HCT116 (cell line): ENCODE results near the gene ATP6V0C. TPM values are rescaled to one million over a fixed set of nuclear protein-coding genes. Genes with fewer than 3 reads are reported as not detected.

Experiments used
- ATAC-seq: fragments of 200-7000 bp; cut with Tn5 transposase; 2 replicates; pipeline ENCODE4 v1.9.1; 2020; ENCODE audit warnings: mild to moderate bottlenecking, moderate library complexity
- BruUV-seq: library from RNA; stranded (reverse); fragments of 400-500 nt; replicated peaks from 2 replicates; lab custom pipeline; 2021; lab: Mats Ljungman, UMichigan
- CTCF ChIA-PET: fragments of 300-600 bp; sonication (Branson Sonifier 250); formaldehyde crosslinking; loops from one replicate; lab custom pipeline; 2021; ENCODE audit warnings: antibody characterized with exemption; lab: Charles Lee
- POLR2A ChIA-PET: fragments of 300-600, 350-600 bp; sonication (Branson Sonifier 250); formaldehyde crosslinking; loops from one replicate; lab custom pipeline; 2021; ENCODE audit warnings: antibody characterized with exemption; lab: Charles Lee
- RAD21 ChIA-PET, 2 experiments: fragments of 300-600 bp; sonication (Branson Sonifier 250); formaldehyde crosslinking; loops; one replicate each; lab custom pipeline; 2023; ENCODE audit warnings: low total read pairs in 2 of 2; ENCODE audit not compliant: uncharacterized antibody in 2 of 2, unreplicated experiment in 2 of 2, low non-redundant PET in 1 of 2; lab: Charles Lee
- DNase-seq: peaks from one replicate; pipeline ENCODE4 v3.0.0-alpha.2; 2010; ENCODE audit warnings: low read depth, low spot score
- H2AFZ ChIP-seq: fragments of 200-600 bp; shearing (Covaris generic), sonication (generic); 2 replicates; pipeline ENCODE4 v1.6.1; 2017; ENCODE audit warnings: low read depth, mixed run types, mixed read lengths, antibody characterized with exemption, low read length; ENCODE audit not compliant: poor library complexity, severe bottlenecking
- H3K27ac ChIP-seq: 2 replicates; pipeline ENCODE4 v1.5.1; 2012; ENCODE audit warnings: low read depth, low read length
- H3K27me3 ChIP-seq: fragments of 200-600 bp; sonication (generic); 2 replicates; pipeline ENCODE4 v1.6.1; 2016; ENCODE audit warnings: mixed run types, low read length, mixed read lengths; ENCODE audit not compliant: insufficient read depth
- H3K36me3 ChIP-seq, 2 experiments: fragments of 200-500 bp in 1 of 2; fragments of 200-600 bp in 1 of 2; sonication (Bioruptor generic) in 1 of 2; sonication (generic) in 1 of 2; 2 replicates each; pipeline versions ENCODE4 v1.5.1 to v1.6.1; 2014 to 2016; ENCODE audit warnings: low read length in 2 of 2, inconsistent platforms in 1 of 2, mixed read lengths in 1 of 2, mixed run types in 1 of 2; ENCODE audit not compliant: insufficient read depth in 2 of 2, control insufficient read depth in 1 of 2
- H3K4me1 ChIP-seq, 2 experiments: fragments of 200-600 bp in 1 of 2; sonication (generic) in 1 of 2; 2 replicates each; pipeline versions ENCODE4 v1.5.1 to v1.6.1; 2012 to 2017; ENCODE audit warnings: low read length in 2 of 2, inconsistent platforms in 1 of 2, mild to moderate bottlenecking in 1 of 2, mixed read lengths in 1 of 2, mixed run types in 1 of 2, moderate library complexity in 1 of 2; ENCODE audit not compliant: insufficient read depth in 2 of 2, control insufficient read depth in 1 of 2
- H3K4me2 ChIP-seq: fragments of 200-600 bp; sonication (generic); 2 replicates; pipeline ENCODE4 v1.6.1; 2017; ENCODE audit warnings: mixed run types, low read length, mixed read lengths
- H3K4me3 ChIP-seq, 2 experiments: fragments of 200-600 bp in 1 of 2; sonication (generic) in 1 of 2; replicated peaks in 1 of 2; 2 replicates each; pipeline ENCODE4 v1.5.1; 2011 to 2016; ENCODE audit warnings: low read length in 2 of 2, control low read depth in 1 of 2, low read depth in 1 of 2, mild to moderate bottlenecking in 1 of 2, mixed read lengths in 1 of 2, mixed run types in 1 of 2
- H3K79me2 ChIP-seq: fragments of 200-600 bp; sonication (generic); 2 replicates; pipeline ENCODE4 v1.6.1; 2017; ENCODE audit warnings: mild to moderate bottlenecking, mixed run types, low read length, moderate library complexity, mixed read lengths; ENCODE audit not compliant: insufficient read depth
- H3K9ac ChIP-seq: fragments of 200-600 bp; sonication (generic); 2 replicates; pipeline ENCODE4 v1.6.1; 2016; ENCODE audit warnings: low read length, mixed read lengths
- H3K9me2 ChIP-seq: fragments of 200-600 bp; sonication (generic), shearing (Covaris generic); 2 replicates; pipeline ENCODE4 v1.6.1; 2017; ENCODE audit warnings: mixed run types, mild to moderate bottlenecking, moderate library complexity; ENCODE audit not compliant: insufficient read depth
- H3K9me3 ChIP-seq, 2 experiments: fragments of 200-500 bp in 1 of 2; fragments of 200-600 bp in 1 of 2; sonication (Bioruptor generic) in 1 of 2; sonication (generic) in 1 of 2; 2 replicates each; pipeline ENCODE4 v1.6.1; 2014 to 2017; ENCODE audit warnings: low read length in 2 of 2, mixed read lengths in 2 of 2, inconsistent platforms in 1 of 2, low read depth in 1 of 2, mild to moderate bottlenecking in 1 of 2, mixed run types in 1 of 2, moderate library complexity in 1 of 2; ENCODE audit not compliant: control insufficient read depth in 1 of 2, insufficient read depth in 1 of 2
- H4K20me1 ChIP-seq: fragments of 200-600 bp; sonication (generic), shearing (Covaris generic); 2 replicates; pipeline ENCODE4 v1.6.1; 2017; ENCODE audit warnings: mixed run types, mild to moderate bottlenecking, moderate library complexity; ENCODE audit not compliant: insufficient read depth
- ELF1 ChIP-seq: IDR thresholded peaks from 2 replicates; pipeline ENCODE4 v1.6.1; 2012; ENCODE audit warnings: low read depth, borderline replicate concordance
- FOSL1 ChIP-seq: IDR thresholded peaks from 2 replicates; pipeline ENCODE4 v1.6.1; 2012; ENCODE audit warnings: low read depth
- POLR2AphosphoS5 ChIP-seq: IDR thresholded peaks from 2 replicates; pipeline ENCODE4 v1.6.1; 2011; ENCODE audit warnings: mild to moderate bottlenecking, low read depth, low read length, moderate library complexity
- ZFX ChIP-seq: fragments of 450-650 bp; IDR thresholded peaks from 2 replicates; pipeline ENCODE4 v1.6.1; 2017
- intact Hi-C: fragments of 100-400 bp; cut with micrococcal nuclease; formaldehyde crosslinking; loops from 2 replicates; pipeline ENCODE4 v1.10.0; 2022
- total RNA-seq: library from RNA; stranded (reverse); gene quantifications from one replicate; pipeline ENCODE4 v1.2.1, GENCODE V29; 2021; ENCODE audit not compliant: unreplicated experiment
- TF ChIP-seq, protein P1 (sequence below): IDR thresholded peaks from 2 replicates; pipeline ENCODE4 v1.6.1; 2011; ENCODE audit warnings: mild to moderate bottlenecking, low read length, moderate library complexity; ENCODE audit not compliant: insufficient replicate concordance; ENCODE audit errors: extremely low read depth
- TF ChIP-seq, protein P2 (sequence below): IDR thresholded peaks from 2 replicates; pipeline ENCODE4 v1.6.1; 2012; ENCODE audit warnings: low read depth

ATP6V0C gene
- total RNA-seq, 1 experiment from 2014 or later = 187 TPM

DNA sequence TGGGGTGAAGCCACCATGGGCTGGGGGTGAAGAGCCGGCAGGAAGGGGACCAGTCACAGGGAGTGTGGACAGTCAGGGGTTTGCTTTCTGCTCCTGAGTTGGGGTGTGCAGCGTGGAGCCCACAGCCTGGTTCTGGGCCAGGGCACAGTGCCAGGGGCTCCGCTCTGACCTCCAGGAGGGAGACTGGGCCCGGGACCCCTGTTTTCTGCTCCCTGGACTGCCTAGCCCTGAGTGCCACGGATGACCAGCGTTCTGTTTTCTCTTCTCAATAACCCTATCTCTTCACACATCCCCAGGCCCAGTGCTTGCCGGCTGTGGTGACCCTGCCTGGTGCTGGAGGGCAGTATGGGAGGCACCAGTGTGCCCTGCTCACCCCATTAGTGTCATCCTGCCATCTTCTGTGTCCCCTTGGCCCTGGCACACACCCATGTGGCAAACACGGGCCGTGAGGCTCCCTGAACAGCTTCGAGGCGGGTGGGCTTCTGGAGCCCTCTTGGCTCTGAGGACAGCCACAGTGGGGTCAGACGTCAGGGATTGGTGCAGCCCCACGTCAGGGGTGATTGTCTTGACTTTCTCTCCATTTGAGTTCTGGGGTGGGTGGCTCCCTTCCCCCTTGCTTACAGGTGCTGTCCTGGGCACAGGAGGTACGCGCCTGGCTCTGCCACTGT is 16.3 kb downstream of the ATP6V0C start:
- Histone ChIP-seq H3K27me3 (no peaks in the 10 kb centered on the region), H3K9me2 (no peaks in the 10 kb centered on the region), H3K9ac (no peak overlapping the region), H3K27ac (no peak overlapping the region; the same call in 1 of the 2 replicates), H4K20me1 (no peaks in the 10 kb centered on the region), H3K4me3 (no peak overlapping the region), H3K9me3 (no peaks in the 10 kb centered on the region), H3K36me3 (peaks cover 3 to 22% of the 10 kb centered on the region in 2 experiments; a peak in 2 of 4 replicates), H3K79me2 (peaks cover 6% of the 10 kb centered on the region), H2AFZ (no peak overlapping the region), H3K4me1 (peaks cover 6 to 29% of the 10 kb centered on the region in 2 experiments; a peak in 3 of 4 replicates), H3K4me2 (no peak overlapping the region)
- ChIA-PET CTCF (no interaction called here), RAD21 (no interaction called here), POLR2A (no interaction called here)
- no peak for ATAC-seq
- no TSS peak for BruUV-seq
- DNase-seq = no peak
- TF ChIP-seq, protein P1, sequence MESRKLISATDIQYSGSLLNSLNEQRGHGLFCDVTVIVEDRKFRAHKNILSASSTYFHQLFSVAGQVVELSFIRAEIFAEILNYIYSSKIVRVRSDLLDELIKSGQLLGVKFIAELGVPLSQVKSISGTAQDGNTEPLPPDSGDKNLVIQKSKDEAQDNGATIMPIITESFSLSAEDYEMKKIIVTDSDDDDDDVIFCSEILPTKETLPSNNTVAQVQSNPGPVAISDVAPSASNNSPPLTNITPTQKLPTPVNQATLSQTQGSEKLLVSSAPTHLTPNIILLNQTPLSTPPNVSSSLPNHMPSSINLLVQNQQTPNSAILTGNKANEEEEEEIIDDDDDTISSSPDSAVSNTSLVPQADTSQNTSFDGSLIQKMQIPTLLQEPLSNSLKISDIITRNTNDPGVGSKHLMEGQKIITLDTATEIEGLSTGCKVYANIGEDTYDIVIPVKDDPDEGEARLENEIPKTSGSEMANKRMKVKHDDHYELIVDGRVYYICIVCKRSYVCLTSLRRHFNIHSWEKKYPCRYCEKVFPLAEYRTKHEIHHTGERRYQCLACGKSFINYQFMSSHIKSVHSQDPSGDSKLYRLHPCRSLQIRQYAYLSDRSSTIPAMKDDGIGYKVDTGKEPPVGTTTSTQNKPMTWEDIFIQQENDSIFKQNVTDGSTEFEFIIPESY = no peak
- TF ChIP-seq ELF1 (no peak), POLR2AphosphoS5 (no peak), ZFX (no peak), FOSL1 (no peak)
- TF ChIP-seq, protein P2, sequence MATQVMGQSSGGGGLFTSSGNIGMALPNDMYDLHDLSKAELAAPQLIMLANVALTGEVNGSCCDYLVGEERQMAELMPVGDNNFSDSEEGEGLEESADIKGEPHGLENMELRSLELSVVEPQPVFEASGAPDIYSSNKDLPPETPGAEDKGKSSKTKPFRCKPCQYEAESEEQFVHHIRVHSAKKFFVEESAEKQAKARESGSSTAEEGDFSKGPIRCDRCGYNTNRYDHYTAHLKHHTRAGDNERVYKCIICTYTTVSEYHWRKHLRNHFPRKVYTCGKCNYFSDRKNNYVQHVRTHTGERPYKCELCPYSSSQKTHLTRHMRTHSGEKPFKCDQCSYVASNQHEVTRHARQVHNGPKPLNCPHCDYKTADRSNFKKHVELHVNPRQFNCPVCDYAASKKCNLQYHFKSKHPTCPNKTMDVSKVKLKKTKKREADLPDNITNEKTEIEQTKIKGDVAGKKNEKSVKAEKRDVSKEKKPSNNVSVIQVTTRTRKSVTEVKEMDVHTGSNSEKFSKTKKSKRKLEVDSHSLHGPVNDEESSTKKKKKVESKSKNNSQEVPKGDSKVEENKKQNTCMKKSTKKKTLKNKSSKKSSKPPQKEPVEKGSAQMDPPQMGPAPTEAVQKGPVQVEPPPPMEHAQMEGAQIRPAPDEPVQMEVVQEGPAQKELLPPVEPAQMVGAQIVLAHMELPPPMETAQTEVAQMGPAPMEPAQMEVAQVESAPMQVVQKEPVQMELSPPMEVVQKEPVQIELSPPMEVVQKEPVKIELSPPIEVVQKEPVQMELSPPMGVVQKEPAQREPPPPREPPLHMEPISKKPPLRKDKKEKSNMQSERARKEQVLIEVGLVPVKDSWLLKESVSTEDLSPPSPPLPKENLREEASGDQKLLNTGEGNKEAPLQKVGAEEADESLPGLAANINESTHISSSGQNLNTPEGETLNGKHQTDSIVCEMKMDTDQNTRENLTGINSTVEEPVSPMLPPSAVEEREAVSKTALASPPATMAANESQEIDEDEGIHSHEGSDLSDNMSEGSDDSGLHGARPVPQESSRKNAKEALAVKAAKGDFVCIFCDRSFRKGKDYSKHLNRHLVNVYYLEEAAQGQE = no peak
- intact Hi-C loops = no loop called here
